Glutamatergic neuron (in vitro differentiated cells): ENCODE measurements around the gene RHOH. TPM values are rescaled to one million over a fixed set of nuclear protein-coding genes. Genes with fewer than 3 reads are reported as not detected.

Experiments
- DNase-seq: peaks from one replicate; pipeline ENCODE4 v3.0.0; 2022
- H3K27ac Mint-ChIP-seq: one replicate; pipeline ENCODE4 v1.8.0; 2020; ENCODE audit warnings: mild to moderate bottlenecking, mixed read lengths, inconsistent platforms; ENCODE audit not compliant: unreplicated experiment
- H3K27me3 Mint-ChIP-seq: one replicate; pipeline ENCODE4 v1.8.0; 2020; ENCODE audit warnings: mild to moderate bottlenecking, moderate library complexity, mixed read lengths, inconsistent platforms; ENCODE audit not compliant: unreplicated experiment
- H3K36me3 Mint-ChIP-seq: one replicate; pipeline ENCODE4 v1.8.0; 2020; ENCODE audit warnings: mild to moderate bottlenecking, mixed read lengths, inconsistent platforms; ENCODE audit not compliant: unreplicated experiment
- H3K4me1 Mint-ChIP-seq: one replicate; pipeline ENCODE4 v1.8.0; 2020; ENCODE audit warnings: mild to moderate bottlenecking, low read depth, mixed read lengths, inconsistent platforms; ENCODE audit not compliant: unreplicated experiment
- H3K4me3 Mint-ChIP-seq: one replicate; pipeline ENCODE4 v1.8.0; 2020; ENCODE audit warnings: mild to moderate bottlenecking, mixed read lengths, inconsistent platforms; ENCODE audit not compliant: unreplicated experiment
- H3K9me3 Mint-ChIP-seq: one replicate; pipeline ENCODE4 v1.8.0; 2020; ENCODE audit warnings: mild to moderate bottlenecking, moderate library complexity, mixed read lengths, inconsistent platforms; ENCODE audit not compliant: unreplicated experiment
- total RNA-seq: library from RNA; stranded (reverse); fragmentation: NEBNext Ultra II Directional; extraction: Animal tissue kit (Norgen Biotek cat#: 25700); gene quantifications from one replicate; pipeline ENCODE4 v1.2.1, GENCODE V29; 2021; ENCODE audit not compliant: unreplicated experiment
- TF ChIP-seq, protein P1 (sequence below): fragments of 200-600 bp; sonication (generic); IDR thresholded peaks from one replicate; pipeline ENCODE4 v1.5.0; 2021; ENCODE audit not compliant: partially characterized antibody, unreplicated experiment

The RHOH gene
- total RNA-seq, 1 donor from 2014 or later, result not detected

DNA sequence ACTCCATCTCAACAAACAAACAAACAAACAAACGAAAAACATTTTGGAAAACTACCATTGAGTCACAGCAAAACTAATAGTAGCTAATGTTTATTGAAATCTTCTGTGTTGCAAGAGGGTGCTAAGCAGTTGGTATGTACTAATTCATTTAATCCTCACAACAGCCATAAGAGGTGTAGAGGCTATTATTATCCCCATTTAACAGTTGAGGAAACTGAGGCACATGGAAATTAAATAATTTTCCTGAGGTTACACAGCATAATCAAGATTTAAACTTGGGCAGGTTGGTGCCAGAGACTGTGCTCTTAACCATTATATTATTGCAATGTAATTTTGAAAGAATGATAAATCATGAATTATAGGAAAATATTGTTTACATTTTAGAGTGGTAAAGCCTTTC lies 17.5 kb upstream of the RHOH start:
- Mint-ChIP-seq H3K9me3 (no peaks in the 10 kb centered on the region), H3K36me3 (no peaks in the 10 kb centered on the region), H3K4me3 (no peak overlapping the region), H3K27ac (no peak overlapping the region), H3K4me1 (peaks cover 4% of the 10 kb centered on the region), H3K27me3 (peaks cover 2% of the 10 kb centered on the region)
- TF ChIP-seq, protein P1, sequence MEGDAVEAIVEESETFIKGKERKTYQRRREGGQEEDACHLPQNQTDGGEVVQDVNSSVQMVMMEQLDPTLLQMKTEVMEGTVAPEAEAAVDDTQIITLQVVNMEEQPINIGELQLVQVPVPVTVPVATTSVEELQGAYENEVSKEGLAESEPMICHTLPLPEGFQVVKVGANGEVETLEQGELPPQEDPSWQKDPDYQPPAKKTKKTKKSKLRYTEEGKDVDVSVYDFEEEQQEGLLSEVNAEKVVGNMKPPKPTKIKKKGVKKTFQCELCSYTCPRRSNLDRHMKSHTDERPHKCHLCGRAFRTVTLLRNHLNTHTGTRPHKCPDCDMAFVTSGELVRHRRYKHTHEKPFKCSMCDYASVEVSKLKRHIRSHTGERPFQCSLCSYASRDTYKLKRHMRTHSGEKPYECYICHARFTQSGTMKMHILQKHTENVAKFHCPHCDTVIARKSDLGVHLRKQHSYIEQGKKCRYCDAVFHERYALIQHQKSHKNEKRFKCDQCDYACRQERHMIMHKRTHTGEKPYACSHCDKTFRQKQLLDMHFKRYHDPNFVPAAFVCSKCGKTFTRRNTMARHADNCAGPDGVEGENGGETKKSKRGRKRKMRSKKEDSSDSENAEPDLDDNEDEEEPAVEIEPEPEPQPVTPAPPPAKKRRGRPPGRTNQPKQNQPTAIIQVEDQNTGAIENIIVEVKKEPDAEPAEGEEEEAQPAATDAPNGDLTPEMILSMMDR, result no peak
- no peak for DNase-seq

DNA sequence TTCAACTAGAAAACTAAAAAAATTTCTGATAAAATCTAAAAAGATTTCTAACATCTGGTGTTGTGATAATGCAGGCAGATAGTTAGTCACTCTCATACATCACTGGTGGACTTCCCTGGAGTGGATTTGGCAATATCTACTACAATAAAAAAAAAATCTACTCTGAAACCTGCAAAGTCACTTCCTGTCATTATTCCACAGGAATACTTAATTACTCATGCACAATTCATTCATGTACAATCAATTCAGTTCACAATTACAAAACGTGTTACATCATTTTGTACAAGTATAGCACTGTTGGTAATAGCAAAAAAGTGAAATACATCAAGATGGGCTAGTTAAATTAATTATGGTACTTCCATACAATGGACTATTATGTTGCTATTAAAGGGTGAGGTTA lies 16.5 kb upstream of the RHOH start:
- no peaks in the 10 kb centered on the region for H3K36me3 Mint-ChIP-seq
- peaks cover 4% of the 10 kb centered on the region for H3K4me1 Mint-ChIP-seq
- no peak overlapping the region for H3K27ac Mint-ChIP-seq
- no peaks in the 10 kb centered on the region for H3K27me3 Mint-ChIP-seq
- TF ChIP-seq, protein P1, result no peak
- no peak overlapping the region for H3K4me3 Mint-ChIP-seq
- DNase-seq, result no peak
- no peaks in the 10 kb centered on the region for H3K9me3 Mint-ChIP-seq

DNA sequence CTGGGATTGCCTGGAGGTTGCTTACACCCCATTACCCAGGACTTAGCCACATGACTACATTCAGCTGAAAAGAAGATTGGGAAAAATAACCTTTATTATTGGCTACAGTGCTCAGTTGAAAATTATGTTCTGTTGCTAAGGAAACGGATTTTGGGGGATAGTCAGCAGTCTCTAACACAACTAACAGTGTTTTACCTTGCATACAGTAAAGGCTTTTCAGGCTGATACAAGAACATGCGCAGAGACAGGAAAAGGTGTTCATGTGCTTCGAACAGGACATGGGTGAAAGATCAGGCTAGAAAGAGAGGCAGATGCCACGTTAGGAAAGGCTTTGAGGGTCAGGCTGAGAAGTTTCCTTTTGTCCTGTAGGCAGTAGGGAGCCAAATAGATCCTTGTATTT lies 14.8 kb upstream of the RHOH start:
- DNase-seq, result no peak
- H3K9me3 Mint-ChIP-seq, result no peaks in the 10 kb centered on the region

DNA sequence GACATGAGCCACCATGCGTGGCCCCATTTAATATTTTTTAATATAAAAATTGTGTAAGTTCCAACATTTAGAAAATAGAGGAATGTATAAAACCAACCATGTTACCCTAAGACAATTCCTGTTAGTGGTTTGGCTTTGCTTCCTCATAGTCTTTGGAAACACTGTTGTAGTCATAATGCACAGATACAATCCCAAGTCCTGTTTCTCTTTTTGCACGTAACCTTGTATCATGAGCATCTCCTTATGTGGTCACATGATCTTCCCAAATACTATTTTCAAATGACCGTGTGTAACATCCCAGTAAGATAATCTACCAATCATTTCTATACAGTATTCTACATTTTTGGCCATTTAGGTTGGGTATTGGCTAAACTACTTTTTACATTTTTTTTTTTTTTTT lies 13.9 kb upstream of the RHOH start:
- Mint-ChIP-seq H3K4me1 (no peaks in the 10 kb centered on the region), H3K36me3 (no peaks in the 10 kb centered on the region), H3K27ac (no peak overlapping the region), H3K4me3 (no peak overlapping the region), H3K27me3 (no peaks in the 10 kb centered on the region), H3K9me3 (no peaks in the 10 kb centered on the region)
- TF ChIP-seq, protein P1, result no peak
- DNase-seq, result no peak

More for the DNA sequence above, 14.8 kb upstream of the RHOH start:
- Mint-ChIP-seq H3K36me3 (no peaks in the 10 kb centered on the region), H3K4me3 (no peak overlapping the region), H3K27ac (no peak overlapping the region), H3K27me3 (no peaks in the 10 kb centered on the region), H3K4me1 (no peaks in the 10 kb centered on the region)
- TF ChIP-seq, protein P1, result no peak

DNA sequence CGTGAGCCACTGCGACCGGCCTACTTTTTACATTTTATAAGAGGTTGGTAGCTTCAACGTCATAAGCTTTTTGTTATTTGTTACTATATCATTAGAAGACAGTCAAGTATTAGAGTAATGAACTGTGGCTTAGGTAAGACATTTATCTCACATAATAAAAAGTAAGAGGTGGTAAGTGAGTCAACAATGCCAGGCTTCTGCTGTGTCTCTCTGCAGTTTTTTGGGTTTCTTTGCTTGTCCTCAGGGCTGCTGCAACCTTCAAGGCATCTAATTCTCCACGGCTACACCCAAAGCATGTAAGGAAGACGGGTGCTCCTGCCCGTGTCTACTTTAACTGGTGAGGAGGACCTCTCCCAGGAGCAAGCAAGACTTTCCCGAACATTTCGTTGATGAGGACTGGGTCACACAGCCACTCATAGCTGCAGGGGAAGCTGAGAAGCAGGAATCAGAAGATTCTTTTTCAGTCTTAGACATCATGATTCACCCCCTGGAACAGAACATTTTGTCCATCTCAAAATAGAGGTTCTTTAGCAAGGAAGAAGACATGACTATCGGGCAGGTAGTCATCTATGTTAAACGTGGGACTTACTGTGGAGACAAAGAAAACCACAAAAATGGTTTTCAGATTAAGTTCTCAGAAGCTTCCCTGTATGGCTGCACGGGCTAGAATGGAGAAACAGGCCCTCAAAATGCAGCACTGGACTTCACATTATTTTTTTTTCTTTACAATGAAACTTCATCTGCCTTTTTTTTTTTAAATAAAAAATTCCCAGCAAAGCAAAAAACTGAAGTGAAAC lies 13.0 kb upstream of the RHOH start:
- no peak for DNase-seq
- no peak overlapping the region for H3K27ac Mint-ChIP-seq
- no peaks in the 10 kb centered on the region for H3K27me3 Mint-ChIP-seq
- TF ChIP-seq, protein P1, result no peak
- no peaks in the 10 kb centered on the region for H3K9me3 Mint-ChIP-seq
- H3K36me3 Mint-ChIP-seq, result no peaks in the 10 kb centered on the region
- no peak overlapping the region for H3K4me3 Mint-ChIP-seq
- H3K4me1 Mint-ChIP-seq, result no peaks in the 10 kb centered on the region
